Measurements from ENCODE around the gene USF1.
"Not testable (repeated sequence)": the region's sequence is repeated elsewhere in the genome, so short reads cannot be mapped to it uniquely, and the experiment has no call there.

Gene USF1

DNA sequence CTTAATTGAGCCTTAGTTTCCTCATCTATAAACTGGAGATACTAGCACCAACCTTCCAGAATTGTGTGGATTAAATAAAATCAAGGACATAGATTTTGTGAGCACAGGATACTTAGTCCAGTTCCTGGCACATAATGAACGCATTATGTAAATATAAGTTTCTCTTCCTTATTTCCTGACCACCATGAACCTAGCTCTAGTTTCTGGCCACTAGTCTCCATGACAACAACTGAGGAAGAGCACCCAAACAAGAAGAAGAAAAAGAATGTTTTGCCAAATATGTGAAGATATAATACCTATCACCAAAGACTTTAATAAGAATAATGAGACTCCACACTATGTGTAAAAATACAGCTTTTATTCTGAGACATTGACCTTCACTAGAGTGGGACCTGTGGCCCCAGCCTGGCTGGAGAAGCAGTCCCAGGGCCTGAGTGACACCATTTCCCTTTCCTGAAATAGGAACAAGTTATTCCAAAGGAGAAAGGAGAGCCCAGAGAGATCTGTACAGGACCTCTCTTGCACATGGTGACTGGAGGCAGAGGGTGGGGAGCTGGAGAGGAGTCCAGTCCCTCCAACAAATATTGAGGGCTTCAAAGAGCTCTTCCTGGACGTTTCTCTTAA lies 940 bp upstream of the USF1 start:
- peak; percentile 42 to 53 for DNase-seq

DNA sequence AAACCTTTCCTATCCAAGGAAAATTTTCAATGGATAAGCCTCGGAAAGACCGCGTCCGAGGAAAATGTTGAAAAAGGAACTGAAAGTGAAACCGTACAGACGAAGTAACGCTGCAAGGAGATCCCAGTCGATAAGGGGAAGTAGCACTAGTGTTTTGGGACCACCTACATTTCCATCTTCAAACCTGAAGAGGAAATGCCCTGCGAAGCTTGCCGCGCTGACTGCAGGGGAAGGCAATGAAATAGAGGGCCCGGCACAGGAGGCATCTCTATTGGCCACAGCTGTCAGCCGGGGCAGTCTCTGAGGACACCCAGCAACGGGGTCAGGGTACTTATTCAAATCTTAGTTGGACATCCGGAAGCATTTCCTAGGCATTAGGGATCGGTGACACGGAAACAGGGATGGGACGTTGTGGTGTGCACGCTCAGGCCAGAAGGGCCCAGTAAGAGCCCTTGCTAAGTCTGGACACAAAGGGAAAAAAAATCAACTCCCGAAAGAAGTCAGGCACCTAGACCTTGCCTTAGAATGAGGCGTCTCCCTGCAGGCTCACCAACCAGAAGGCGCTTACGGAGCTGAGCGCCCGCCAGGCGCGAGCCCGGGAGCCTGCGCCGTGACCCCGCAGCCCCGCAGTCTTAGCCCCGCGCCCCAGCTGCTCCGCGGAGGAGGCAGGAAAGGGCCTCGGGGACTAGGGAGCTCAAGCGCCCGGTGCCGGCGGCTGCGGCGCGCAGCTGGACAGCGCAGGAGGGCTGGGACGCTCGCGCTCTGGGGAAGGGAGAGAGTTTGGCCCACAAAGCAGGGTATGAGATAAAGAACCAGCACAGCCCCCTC lies 655 bp downstream of the USF1 start:
- DNase-seq: peak; percentile 81 to 82

DNA sequence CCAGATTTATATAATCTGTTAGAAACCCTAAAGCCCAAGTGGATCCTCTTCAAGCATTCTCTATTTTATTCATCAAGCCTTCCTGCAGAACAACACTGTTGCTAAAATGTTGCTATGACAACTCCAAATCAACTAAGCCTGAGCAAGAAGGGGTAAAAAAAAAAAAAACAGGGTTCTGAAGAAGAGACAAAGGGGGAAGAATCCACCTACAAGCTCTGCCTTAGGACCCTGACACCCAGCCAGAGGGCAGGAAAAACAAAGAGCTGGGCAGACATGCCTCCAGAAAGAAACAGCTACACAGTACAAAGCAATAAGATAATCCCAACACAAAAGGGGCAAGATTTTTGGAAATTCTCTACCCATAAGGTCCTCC lies 1.3 kb downstream of the USF1 start:
- peak; percentile 67 to 76 for DNase-seq

DNA sequence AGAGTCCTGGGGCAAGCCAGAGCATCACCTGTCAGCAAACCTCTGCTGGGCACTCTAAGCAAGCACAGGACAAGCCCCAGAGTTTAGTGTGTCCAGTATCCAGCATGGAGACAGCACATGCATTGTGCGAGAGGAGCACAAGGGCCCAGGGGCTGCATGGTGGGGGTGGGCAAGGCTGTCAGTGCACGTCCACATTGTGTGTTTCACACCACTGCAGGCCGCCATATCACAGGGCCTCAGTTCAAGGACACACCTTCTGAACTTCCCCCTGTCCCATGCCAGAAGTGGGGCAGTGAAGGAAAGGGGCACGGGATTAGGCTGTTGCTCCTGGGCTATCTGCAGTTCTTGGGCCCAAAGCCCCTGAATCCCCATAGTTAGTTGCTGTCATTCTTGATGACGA lies 6.2 kb downstream of the USF1 start:
- no peak for DNase-seq

DNA sequence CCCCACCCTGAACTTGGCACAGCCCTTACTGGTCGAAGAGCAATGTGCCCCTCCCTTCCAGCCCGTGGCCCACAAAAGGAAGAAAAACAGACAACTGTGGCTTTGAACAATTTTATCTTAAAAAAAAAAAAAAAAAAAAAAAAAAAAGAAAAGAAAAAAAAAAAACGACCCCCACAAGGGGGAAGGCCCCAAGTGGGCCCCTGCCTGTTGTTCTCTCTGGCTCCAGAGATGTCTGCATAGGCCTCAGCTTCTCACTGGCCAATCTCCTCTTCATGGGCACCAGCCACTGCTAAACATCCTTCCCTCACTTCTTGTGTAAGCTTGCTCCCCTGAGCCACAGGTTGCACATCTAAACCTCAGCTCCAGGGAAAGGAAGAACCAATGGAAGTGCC lies 6.6 kb downstream of the USF1 start:
- no peak for DNase-seq

DNA sequence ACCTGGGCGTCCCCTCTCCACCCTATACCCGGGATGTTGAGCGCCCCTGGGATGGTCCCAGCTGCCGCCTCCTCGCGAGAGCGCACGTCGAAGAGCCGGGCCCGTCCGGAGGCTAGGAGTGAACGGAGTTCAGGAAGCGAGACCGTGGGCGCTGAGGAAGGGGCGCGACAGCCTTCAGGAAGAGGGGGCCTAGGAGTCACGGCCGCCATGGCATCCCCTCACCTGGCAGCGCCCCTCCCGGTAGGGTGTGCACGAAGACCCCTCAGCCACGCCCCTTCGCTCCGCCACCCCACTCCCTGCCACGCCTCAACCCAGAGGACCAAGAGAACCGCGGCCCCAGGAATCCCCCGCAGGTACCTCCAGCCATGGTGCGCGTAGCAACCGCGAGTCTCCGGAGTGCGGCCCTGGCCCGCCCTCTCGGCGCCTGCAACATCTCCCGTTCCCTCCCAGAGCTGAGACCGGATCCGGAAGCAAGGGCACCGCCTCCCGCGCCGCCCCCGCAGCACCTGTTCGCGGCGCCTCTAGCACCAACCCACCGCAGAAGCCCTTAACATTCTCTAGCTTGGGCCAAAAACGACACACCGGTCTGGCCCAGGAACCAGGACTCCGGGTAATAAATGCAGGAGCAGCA lies 7.1 kb downstream of the USF1 start, which contains the start of gene TSTD1:
TSS of gene TSTD1 (minus strand) at position 442 of the 631 bp plus-strand sequence. CDS start at position 367, 75 bp downstream.
- DNase-seq: peak; percentile 88 to 91

DNA sequence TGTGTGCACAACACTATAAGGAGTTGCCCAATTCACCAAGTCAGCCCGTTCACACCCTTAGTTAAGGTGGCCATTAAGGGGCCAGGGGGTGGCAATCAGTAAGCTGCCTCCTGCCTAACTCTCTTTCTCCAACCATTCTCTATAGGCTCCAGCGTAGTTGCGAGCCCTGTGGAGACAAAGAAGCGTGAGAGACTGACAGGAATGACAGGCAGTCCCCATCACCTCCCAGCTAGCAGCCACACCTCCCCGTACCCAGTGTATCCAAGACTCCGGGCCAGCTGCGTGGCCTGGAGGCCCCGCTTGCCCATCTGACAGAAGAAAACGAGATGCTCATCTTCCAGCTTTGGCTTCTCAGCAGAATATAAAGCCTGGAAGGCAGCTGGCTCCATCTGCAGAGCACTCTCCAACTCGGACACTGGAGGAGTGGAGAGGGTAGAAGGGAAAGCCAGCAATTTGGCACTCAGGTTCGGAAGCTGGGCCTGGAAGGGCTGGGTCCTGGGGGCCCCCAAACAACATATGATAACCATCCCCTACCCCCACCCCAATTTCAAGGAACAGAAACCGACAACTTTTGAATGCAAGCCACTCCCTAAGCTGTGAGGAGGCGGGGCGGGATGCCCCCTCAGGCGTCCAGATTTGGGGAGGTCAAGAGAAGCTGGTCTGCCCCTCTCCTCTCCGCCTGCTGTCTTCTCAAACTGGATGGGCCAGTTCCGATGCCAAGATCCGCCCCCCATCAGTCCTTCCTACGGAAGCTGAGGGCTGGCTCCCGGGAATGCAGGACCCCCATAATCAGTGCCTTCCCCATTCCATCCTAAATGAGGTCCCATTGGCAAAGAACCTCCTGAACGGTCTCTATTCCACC lies 7.9 kb downstream of the USF1 start:
- no peak for DNase-seq

DNA sequence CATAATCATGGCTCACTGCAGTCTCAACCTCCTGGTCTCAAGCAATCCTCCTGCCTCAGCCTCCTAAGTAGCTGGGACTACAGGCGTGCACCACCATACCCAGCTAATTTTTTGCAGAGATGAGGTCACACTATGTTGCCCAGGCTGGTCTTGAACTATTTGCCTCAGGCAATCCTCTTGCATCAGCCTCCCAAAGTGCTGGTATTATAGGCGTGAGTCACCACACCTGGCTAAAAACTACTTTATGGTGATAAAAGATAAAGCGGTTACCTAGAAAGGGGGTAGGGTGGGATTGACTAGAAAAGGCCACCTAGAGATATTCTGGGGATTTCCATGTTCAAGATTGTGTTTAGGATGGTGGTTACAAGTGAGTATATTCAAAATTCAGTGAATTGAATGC lies 12.0 kb downstream of the USF1 start:
- no peak for DNase-seq

DNA sequence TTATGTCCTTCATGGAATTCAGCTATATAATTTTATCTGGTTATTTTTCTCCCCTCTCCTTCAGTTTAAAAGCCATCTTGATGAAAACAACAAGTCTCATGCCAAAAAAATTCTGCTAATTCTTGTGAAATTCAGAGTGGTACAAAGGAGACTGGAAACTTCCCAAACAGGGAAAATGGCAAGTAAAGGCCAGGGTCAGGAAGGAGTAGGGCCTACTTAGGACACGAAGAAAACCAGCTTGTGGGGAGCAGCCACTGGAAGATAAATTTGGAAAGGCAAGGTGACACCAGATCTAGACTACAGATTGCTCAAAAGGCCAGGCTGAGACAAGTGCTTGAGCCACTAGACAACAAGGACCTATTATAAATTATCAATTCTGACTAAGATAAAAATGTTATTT lies 13.4 kb downstream of the USF1 start:
- no peak for DNase-seq

DNA sequence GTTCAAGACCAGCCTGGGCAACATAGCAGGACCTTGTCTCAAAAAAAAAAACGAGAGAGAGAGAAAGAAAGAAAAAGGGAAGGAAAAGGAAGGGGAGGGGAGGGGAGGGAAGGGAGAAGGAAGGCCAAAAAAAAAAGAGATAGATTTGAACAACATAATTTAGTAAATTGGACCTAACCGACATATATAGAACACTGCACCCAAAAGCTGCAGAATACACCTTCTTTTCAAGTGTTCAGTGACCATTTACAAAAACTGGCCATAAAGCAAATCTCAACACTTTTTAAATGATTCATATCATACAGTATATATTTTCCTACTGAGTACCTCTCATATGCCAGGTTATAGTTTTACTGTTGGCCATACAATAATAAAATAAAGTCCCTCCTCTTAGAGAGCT lies 13.9 kb downstream of the USF1 start:
- no peak for DNase-seq

DNA sequence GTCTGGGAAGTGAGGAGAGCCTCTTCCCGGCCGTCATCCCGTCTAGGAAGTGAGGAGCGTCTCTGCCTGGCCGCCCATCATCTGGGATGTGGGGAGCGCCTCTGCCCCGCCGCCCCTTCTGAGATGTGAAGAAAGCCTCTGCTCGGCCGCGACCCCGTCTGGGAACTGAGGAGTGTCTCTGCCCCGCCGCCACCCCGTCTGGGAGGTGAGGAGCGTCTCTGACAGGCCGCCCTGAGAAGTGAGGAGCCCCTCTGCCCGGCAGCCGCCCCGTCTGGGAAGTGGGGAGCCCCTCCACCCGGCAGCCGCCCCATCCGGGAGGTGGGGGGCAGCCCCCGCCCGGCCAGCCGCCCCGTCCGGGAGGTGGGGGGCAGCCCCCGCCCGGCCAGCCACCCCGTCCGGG lies 16.3 kb downstream of the USF1 start:
- not testable (repeated sequence) for DNase-seq

DNA sequence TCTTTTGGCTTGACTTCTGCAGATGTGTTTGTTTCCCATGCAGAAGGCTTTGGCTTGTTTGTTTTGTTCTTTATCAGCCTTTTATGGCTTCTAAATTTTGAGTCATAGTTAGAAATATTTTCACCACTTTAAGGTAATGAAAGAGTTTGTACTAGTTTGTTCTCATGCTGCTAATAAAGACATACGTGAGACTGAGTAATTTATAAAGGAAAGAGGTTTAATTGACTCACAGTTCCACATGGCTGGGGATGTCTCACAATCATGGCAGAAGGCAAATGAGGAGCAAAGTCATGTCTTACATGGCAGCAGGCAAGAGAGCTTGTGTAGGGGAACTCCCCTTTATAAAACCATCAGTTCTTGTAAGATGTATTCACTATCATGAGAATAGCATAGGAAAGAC lies 18.8 kb downstream of the USF1 start:
- DNase-seq: not testable (repeated sequence)

DNA sequence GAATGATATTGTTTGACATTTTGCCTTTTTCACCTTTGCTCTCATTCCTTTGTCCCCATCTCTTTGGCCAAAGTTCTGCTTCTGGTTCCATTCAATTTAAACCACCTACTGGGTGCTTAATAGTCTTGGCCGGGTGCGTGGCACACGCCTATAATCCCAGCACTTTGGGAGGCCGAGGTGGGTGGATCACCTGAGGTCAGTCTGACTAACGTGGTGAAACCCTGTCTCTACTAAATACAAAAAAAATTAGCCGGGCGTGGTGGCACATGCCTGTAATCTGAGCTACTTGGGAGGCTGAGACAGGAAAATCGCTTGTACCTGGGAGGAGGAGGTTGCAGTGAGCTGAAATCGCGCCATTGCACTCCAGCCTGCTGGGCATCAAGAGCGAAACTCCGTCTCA lies 23.3 kb downstream of the USF1 start:
- DNase-seq: not testable (repeated sequence)

DNA sequence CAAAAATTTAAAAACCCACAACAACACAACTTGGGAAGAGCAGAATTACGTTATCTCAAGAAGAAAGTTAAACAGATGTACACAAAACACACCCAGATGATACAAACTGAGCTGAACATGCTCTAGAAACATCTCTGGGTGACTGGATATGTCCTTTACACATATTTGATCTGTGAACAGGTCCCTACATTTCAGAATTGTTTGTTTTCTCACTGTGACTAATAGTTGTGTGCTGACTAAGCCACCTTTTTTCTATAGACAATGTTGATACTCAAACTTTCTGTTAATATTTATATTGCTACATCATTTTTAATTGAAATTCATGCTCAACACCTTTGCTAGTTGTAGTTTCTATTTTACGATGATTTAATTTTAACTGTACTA lies 23.8 kb downstream of the USF1 start:
- DNase-seq: no peak

DNA sequence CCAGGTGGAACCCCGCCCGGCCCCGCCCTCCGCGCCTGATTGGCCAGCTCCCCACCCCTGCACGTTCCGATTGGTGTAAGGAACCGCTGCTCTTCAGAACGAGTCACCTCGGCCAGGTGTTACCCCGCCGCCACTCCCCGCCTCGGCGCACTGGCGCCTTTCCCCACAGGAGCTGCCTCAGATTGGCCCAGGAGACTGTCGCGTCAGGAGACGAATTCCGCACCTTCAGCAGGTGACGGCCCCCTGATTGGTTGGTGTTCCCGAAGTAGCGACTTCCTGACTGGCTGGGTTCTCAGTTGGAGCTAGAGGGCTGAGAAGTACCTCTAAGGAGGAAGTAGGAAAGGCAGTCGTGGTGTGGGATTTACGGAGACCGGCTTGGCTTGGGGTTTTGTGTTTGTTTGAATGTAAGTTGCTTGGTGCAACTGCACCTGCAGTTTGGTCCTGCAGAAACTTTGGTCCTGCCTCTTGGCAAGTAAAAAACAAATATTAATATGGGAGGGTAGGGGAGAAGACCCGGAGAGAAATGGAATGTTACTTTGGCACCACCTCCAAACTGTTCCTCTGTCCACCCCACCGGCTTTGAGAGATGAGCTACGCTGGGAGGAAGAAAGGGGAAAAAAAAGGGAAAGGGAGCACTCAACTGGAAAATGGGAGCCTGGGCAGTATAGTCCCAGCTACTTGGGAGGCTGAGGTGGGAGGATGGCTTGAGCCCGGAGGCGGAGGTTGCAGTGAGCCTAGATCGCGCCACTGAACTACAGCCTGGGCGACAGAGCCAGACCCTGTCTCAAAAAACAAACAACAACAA lies 24.4 kb downstream of the USF1 start:
- DNase-seq: peak; percentile 93 to 96

DNA sequence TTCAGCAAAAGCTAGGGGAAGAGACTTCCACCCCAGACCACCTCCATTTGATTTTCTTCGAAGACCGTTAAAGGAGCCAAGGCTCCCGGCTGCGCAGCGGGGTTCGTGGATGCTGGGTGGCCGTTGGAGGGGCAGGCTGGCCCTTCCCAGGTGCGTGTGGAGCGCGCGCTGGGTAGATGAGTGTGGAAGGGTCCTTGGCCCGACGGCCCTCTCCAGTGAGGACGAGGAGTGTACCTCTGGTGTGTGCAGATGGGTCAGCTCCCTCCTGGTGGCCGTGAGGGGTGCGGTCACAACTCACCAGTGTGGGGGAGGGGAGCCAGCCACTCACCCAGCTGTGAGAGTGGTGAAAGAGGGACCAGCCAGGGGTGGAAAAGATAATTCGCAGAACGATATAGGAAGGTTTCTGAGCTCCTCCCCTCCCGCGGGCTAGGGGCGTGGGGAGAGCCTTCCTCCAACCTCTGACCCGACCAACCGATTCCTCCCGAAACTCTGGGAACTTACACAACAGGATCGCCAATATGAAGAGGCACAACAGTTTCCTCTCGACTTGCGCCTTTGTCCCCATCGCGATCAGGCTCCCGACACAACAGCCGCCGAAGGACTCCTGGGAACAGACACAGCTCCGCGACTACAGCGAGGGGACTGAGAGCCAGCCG lies 25.1 kb downstream of the USF1 start, which contains the start of gene F11R:
TSS of gene F11R (minus strand) at position 644 of the 656 bp plus-strand sequence. CDS start at position 565, 79 bp downstream.
- peak in 1 of 2 donors; percentile 42 for DNase-seq

DNA sequence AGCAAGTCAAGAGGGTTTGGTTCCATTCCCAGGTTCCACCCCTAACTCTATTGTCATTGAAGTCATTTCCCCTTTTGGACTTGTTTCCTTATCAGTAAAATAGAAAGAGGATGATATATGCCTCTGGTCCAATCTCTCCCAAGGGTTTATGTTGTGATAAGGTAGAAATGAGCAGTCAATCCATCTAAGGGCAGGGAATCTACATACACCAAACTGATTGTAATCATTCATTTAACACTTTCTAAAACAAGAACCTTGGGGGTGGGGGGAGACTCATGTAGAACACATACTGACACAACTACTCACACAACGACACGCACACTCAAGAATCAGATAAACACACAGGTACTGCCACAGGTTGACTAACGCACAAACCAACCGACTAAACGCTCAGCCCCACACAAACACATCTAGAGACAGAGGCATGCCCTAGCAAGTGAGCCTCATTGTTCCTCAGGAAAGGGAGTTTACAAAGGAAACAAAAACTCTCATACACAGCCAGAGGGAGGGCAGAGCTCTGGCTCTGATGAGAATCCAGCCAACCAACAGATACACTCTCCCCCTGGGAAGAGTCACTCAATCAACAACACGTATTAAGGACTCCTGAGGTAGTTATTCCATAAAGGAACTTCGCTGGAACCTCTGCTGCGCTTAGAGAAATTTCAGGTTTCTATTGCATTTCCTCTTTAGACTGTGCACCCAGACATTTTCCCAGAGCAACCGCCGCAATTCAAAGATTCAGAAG lies 25.9 kb downstream of the USF1 start:
- DNase-seq: no peak

DNA sequence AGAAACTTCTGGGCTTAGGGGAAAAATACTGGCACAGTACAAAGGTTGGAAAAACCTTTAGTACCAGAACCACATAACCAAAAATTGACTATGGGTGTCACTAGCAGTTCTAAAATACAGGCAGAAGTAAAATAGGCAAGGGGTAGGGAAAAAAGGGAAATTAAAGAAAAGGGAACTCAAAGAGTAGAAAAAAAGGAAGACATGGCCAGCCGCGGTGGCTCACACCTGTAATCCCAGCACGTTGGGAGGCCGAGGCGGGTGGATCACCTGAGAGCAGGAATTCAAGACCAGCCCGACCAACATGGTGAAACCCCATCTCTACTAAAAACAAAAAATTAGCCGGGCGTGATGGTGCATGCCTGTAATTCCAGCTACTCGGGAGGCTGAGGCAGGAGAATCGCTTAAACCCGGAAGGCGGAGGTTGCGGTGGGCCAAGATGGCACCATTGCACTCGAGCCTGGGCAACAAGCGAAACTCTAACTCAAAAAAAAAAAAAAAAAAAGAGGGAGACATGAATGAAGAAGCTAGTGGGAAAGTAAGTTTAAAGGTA lies 26.6 kb downstream of the USF1 start:
- DNase-seq: not testable (repeated sequence)

DNA sequence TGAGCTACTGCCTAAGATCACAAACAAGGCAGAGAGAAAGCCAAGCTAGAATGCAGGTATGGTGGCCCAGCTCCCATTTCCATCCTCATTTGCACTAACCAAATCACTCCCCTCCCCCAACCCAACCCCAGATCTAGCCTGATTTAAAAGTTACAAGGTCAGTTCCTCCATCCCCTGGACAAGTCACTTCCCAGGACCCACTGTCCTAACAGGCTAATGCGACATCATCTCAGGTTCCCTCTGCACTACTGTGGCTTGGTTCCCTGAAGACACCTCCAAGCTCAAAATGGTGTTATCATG lies 27.2 kb downstream of the USF1 start:
- no peak for DNase-seq

Data from CD4-positive, alpha-beta T cell treated with Interleukin-4 for 1 hour (primary cell).